Measurements from ENCODE around the gene RUNDC3A. TPM values are rescaled to one million over a fixed set of nuclear protein-coding genes. Genes with fewer than 3 reads are reported as not detected.

The RUNDC3A gene
- total RNA-seq, 1 donor from 2014 or later, result 0.26 TPM

- DNase-seq (ENCODE audit: low read depth), result no peak
- FAIRE-seq, result no peak
- H3K27me3 ChIP-seq (ENCODE audit: control insufficient read depth, insufficient read depth, low read length), result peaks cover 7% of the 10 kb centered on the region
- peaks cover 9% of the 10 kb centered on the region for H3K36me3 ChIP-seq (ENCODE audit: control insufficient read depth, insufficient read depth, low read length)
- TF ChIP-seq CTCF (IDR thresholded peaks at IDR 0.05; ENCODE audit: insufficient read depth, low read length, severe bottlenecking), result no peak
- no peak overlapping the region for H3K4me3 ChIP-seq (ENCODE audit: low read depth, low read length)
These were observed 7.6 kb downstream of the RUNDC3A start for GRCh38 chr17:44315760-44316731.

- peaks cover 21% of the 10 kb centered on the region for H3K36me3 ChIP-seq (ENCODE audit: control insufficient read depth, insufficient read depth, low read length)
- H3K27me3 ChIP-seq (ENCODE audit: control insufficient read depth, insufficient read depth, low read length), result peaks cover 7% of the 10 kb centered on the region
- no peak overlapping the region for H3K4me3 ChIP-seq (ENCODE audit: low read depth, low read length)
- DNase-seq (ENCODE audit: low read depth) (no peak), FAIRE-seq (no peak)
- no peak for TF ChIP-seq CTCF (IDR thresholded peaks at IDR 0.05; ENCODE audit: insufficient read depth, low read length, severe bottlenecking)
These were observed 9.1 kb downstream of the RUNDC3A start for GRCh38 chr17:44317545-44317944.

GRCh38 chr17:44318077-44318892 lies 9.9 kb downstream of the RUNDC3A start:
- H3K27me3 ChIP-seq (ENCODE audit: control insufficient read depth, insufficient read depth, low read length), result peaks cover 7% of the 10 kb centered on the region
- TF ChIP-seq CTCF (IDR thresholded peaks at IDR 0.05; ENCODE audit: insufficient read depth, low read length, severe bottlenecking), result no peak

GRCh38 chr17:44320066-44320465 lies 11.7 kb downstream of the RUNDC3A start:
- no peak for TF ChIP-seq CTCF (IDR thresholded peaks at IDR 0.05; ENCODE audit: insufficient read depth, low read length, severe bottlenecking)
- peaks cover 7% of the 10 kb centered on the region for H3K27me3 ChIP-seq (ENCODE audit: control insufficient read depth, insufficient read depth, low read length)
- H3K4me3 ChIP-seq (ENCODE audit: low read depth, low read length), result no peak overlapping the region
- DNase-seq (ENCODE audit: low read depth) (no peak), FAIRE-seq (no peak)
- H3K36me3 ChIP-seq (ENCODE audit: control insufficient read depth, insufficient read depth, low read length), result peaks cover 22% of the 10 kb centered on the region

More at GRCh38 chr17:44318077-44318892, 9.9 kb downstream of the RUNDC3A start:
- Histone ChIP-seq H3K4me3 (ENCODE audit: low read depth, low read length) (no peak overlapping the region), H3K36me3 (ENCODE audit: control insufficient read depth, insufficient read depth, low read length) (peaks cover 22% of the 10 kb centered on the region)
- FAIRE-seq (no peak), DNase-seq (ENCODE audit: low read depth) (no peak)

- FAIRE-seq, result no peak
- DNase-seq (ENCODE audit: low read depth), result no peak
- Histone ChIP-seq H3K27me3 (ENCODE audit: control insufficient read depth, insufficient read depth, low read length) (peaks cover 3% of the 10 kb centered on the region), H3K4me3 (ENCODE audit: low read depth, low read length) (no peak overlapping the region), H3K36me3 (ENCODE audit: control insufficient read depth, insufficient read depth, low read length) (peaks cover 22% of the 10 kb centered on the region)
- TF ChIP-seq CTCF (IDR thresholded peaks at IDR 0.05; ENCODE audit: insufficient read depth, low read length, severe bottlenecking), result no peak
These were observed 13.1 kb downstream of the RUNDC3A start for GRCh38 chr17:44321246-44322120.
